ENCODE results near the gene RDH5.

Gene RDH5

GRCh38 chr12:55703288-55703687 lies 16.9 kb upstream of the RDH5 start:
- no peaks in the 10 kb centered on the region for H3K9me3 ChIP-seq (ENCODE audit: control insufficient read depth, insufficient read depth, low read length)
- peaks cover 13% of the 10 kb centered on the region for H3K27me3 ChIP-seq (ENCODE audit: control insufficient read depth, low read length)
- no peaks in the 10 kb centered on the region for H3F3A ChIP-seq (ENCODE audit: control insufficient read depth, insufficient read depth)
- H3K79me2 ChIP-seq (ENCODE audit: control insufficient read depth, low read length): no peaks in the 10 kb centered on the region
- H3K36me3 ChIP-seq (ENCODE audit: control insufficient read depth, low read length): no peaks in the 10 kb centered on the region
- H3K4me1 ChIP-seq (ENCODE audit: control insufficient read depth, low read length): peaks cover 15% of the 10 kb centered on the region
- TF ChIP-seq EZH2phosphoT487 (IDR thresholded peaks at IDR 0.05; ENCODE audit: borderline replicate concordance, low read length): no peak
- TF ChIP-seq, protein P1, sequence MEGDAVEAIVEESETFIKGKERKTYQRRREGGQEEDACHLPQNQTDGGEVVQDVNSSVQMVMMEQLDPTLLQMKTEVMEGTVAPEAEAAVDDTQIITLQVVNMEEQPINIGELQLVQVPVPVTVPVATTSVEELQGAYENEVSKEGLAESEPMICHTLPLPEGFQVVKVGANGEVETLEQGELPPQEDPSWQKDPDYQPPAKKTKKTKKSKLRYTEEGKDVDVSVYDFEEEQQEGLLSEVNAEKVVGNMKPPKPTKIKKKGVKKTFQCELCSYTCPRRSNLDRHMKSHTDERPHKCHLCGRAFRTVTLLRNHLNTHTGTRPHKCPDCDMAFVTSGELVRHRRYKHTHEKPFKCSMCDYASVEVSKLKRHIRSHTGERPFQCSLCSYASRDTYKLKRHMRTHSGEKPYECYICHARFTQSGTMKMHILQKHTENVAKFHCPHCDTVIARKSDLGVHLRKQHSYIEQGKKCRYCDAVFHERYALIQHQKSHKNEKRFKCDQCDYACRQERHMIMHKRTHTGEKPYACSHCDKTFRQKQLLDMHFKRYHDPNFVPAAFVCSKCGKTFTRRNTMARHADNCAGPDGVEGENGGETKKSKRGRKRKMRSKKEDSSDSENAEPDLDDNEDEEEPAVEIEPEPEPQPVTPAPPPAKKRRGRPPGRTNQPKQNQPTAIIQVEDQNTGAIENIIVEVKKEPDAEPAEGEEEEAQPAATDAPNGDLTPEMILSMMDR (IDR thresholded peaks at IDR 0.05; ENCODE audit: low read depth, low read length, poor library complexity, severe bottlenecking): no peak
- H3K4me2 ChIP-seq (ENCODE audit: low read length): no peak overlapping the region
- no peak overlapping the region for H3K4me3 ChIP-seq (ENCODE audit: low read length)
- H3K9me2 ChIP-seq (replicated peaks; ENCODE audit: control insufficient read depth, low read length): no peaks in the 10 kb centered on the region
- no peaks in the 10 kb centered on the region for H4K20me1 ChIP-seq (ENCODE audit: control insufficient read depth, insufficient read depth, low read depth, low read length)
- H3K27ac ChIP-seq (ENCODE audit: low read depth, low read length): no peak overlapping the region

- TF ChIP-seq, protein P1 (IDR thresholded peaks at IDR 0.05; ENCODE audit: low read depth, low read length, poor library complexity, severe bottlenecking): no peak
- no peak for TF ChIP-seq EZH2phosphoT487 (IDR thresholded peaks at IDR 0.05; ENCODE audit: borderline replicate concordance, low read length)
- Histone ChIP-seq H3K9me2 (replicated peaks; ENCODE audit: control insufficient read depth, low read length) (no peaks in the 10 kb centered on the region), H3K4me3 (ENCODE audit: low read length) (no peak overlapping the region), H3K27ac (ENCODE audit: low read depth, low read length) (no peak overlapping the region), H3K27me3 (ENCODE audit: control insufficient read depth, low read length) (peaks cover 21% of the 10 kb centered on the region), H4K20me1 (ENCODE audit: control insufficient read depth, insufficient read depth, low read depth, low read length) (no peaks in the 10 kb centered on the region), H3K9me3 (ENCODE audit: control insufficient read depth, insufficient read depth, low read length) (no peaks in the 10 kb centered on the region), H3K79me2 (ENCODE audit: control insufficient read depth, low read length) (no peaks in the 10 kb centered on the region), H3F3A (ENCODE audit: control insufficient read depth, insufficient read depth) (no peaks in the 10 kb centered on the region), H3K36me3 (ENCODE audit: control insufficient read depth, low read length) (no peaks in the 10 kb centered on the region), H3K4me1 (ENCODE audit: control insufficient read depth, low read length) (peaks cover 23% of the 10 kb centered on the region), H3K4me2 (ENCODE audit: low read length) (no peak overlapping the region)
Measured at GRCh38 chr12:55703901-55704761, 16.1 kb upstream of the RDH5 start.

DNA sequence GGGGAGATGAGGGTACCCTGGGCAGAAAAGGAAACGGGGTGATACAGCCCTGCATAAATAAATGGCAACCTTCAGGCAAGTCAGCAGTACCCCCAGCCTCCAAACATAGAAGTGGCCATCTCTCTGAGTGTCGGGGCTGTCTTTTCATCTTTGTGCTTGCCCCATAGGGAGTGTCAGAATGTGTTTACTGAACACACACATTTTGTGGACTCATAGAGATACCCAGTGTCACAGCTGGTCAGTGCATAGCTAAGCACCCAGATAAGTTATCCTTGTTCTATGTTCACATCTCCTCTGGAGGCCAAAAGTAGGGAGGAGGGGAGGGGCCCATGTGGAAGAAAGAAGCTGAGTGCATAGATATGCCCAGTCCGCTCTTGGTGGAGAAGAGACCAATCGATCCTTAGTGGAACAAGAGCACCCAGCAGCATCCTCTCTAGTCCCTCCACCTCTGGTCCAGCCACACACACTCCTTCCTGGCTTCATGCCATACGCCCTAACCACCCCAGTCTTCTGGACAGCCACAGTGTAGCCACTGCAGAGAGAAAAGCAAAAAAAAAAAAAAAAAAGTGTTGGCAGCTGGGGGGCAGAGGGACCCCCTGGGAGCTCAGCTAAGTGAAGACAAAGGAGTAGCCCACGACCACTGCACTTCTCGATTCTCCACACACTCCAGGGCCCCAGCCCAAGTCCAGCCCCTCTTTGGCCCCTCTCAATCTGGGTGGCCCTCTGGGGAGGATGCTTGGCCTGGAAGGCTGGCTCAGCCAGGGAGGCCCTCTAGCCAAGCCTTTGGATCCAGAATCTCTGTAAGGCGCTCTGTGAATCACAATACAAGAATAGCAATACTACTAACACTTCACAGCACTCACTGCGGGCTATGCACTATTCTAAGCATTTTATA lies 15.1 kb upstream of the RDH5 start:
- no peaks in the 10 kb centered on the region for H4K20me1 ChIP-seq (ENCODE audit: control insufficient read depth, insufficient read depth, low read depth, low read length)
- H3K36me3 ChIP-seq (ENCODE audit: control insufficient read depth, low read length): no peaks in the 10 kb centered on the region
- H3K9me2 ChIP-seq (replicated peaks; ENCODE audit: control insufficient read depth, low read length): no peaks in the 10 kb centered on the region
- H3K4me2 ChIP-seq (ENCODE audit: low read length): no peak overlapping the region
- TF ChIP-seq, protein P1 (IDR thresholded peaks at IDR 0.05; ENCODE audit: low read depth, low read length, poor library complexity, severe bottlenecking): no peak
- no peak for TF ChIP-seq EZH2phosphoT487 (IDR thresholded peaks at IDR 0.05; ENCODE audit: borderline replicate concordance, low read length)
- H3K4me3 ChIP-seq (ENCODE audit: low read length): no peak overlapping the region
- no peak overlapping the region for H3K27ac ChIP-seq (ENCODE audit: low read depth, low read length)
- no peaks in the 10 kb centered on the region for H3K79me2 ChIP-seq (ENCODE audit: control insufficient read depth, low read length)
- H3K9me3 ChIP-seq (ENCODE audit: control insufficient read depth, insufficient read depth, low read length): no peaks in the 10 kb centered on the region
- H3F3A ChIP-seq (ENCODE audit: control insufficient read depth, insufficient read depth): no peaks in the 10 kb centered on the region
- H3K4me1 ChIP-seq (ENCODE audit: control insufficient read depth, low read length): peaks cover 28% of the 10 kb centered on the region
- H3K27me3 ChIP-seq (ENCODE audit: control insufficient read depth, low read length): peaks cover 28% of the 10 kb centered on the region

All from DOHH2 (cell line).